Fibroblast of skin of right quadriceps (primary cell): Measurements from ENCODE around the gene RPGRIP1L.

Experiments
- DNase-seq: peaks from one replicate; pipeline ENCODE4 v3.0.0-alpha.2; 2013

Gene RPGRIP1L

GRCh38 chr16:53703590-53704444, at the start of gene RPGRIP1L, which contains the start of gene FTO:
TSS of gene RPGRIP1L (minus strand) at chr16:53703859. CDS start at chr16:53700723, 3,136 bp downstream.
TSS of gene FTO (plus strand) at chr16:53704156.
- peak; percentile 99 for DNase-seq

- no peak for DNase-seq
Observed at GRCh38 chr16:53753431-53753830, 49.8 kb upstream of the RPGRIP1L start.

GRCh38 chr16:53752560-53752959, 48.9 kb upstream of the RPGRIP1L start:
- DNase-seq, result no peak

- DNase-seq, result peak; percentile 38
Observed at GRCh38 chr16:53745753-53746266, 42.2 kb upstream of the RPGRIP1L start.

- peak; percentile 72 for DNase-seq
Observed at GRCh38 chr16:53745086-53745485, 41.4 kb upstream of the RPGRIP1L start.

- no peak for DNase-seq
Observed at GRCh38 chr16:53744449-53744848, 40.8 kb upstream of the RPGRIP1L start.

- DNase-seq, result no peak
Observed at GRCh38 chr16:53743149-53743566, 39.5 kb upstream of the RPGRIP1L start.

- no peak for DNase-seq
Observed at GRCh38 chr16:53741546-53741945, 37.9 kb upstream of the RPGRIP1L start.

- no peak for DNase-seq
Observed at GRCh38 chr16:53740933-53741531, 37.4 kb upstream of the RPGRIP1L start.

- DNase-seq, result peak; percentile 41
Observed at GRCh38 chr16:53740476-53740875, 36.8 kb upstream of the RPGRIP1L start.

- DNase-seq, result peak; percentile 35
Observed at GRCh38 chr16:53737552-53737951, 33.9 kb upstream of the RPGRIP1L start.

- DNase-seq, result no peak
Observed at GRCh38 chr16:53736297-53736696, 32.6 kb upstream of the RPGRIP1L start.

- DNase-seq, result no peak
Observed at GRCh38 chr16:53734908-53735307, 31.2 kb upstream of the RPGRIP1L start.

- DNase-seq, result peak; percentile 1
Observed at GRCh38 chr16:53732296-53732929, 28.8 kb upstream of the RPGRIP1L start.

GRCh38 chr16:53730693-53731092, 27.0 kb upstream of the RPGRIP1L start:
- no peak for DNase-seq

GRCh38 chr16:53726625-53727024, 23.0 kb upstream of the RPGRIP1L start:
- DNase-seq, result no peak

GRCh38 chr16:53721017-53721416, 17.4 kb upstream of the RPGRIP1L start:
- no peak for DNase-seq

- DNase-seq, result no peak
Observed at GRCh38 chr16:53717577-53717976, 13.9 kb upstream of the RPGRIP1L start.

- no peak for DNase-seq
Observed at GRCh38 chr16:53715023-53715384, 11.3 kb upstream of the RPGRIP1L start.

- peak; percentile 34 for DNase-seq
Observed at GRCh38 chr16:53714205-53715022, 10.8 kb upstream of the RPGRIP1L start.

- no peak for DNase-seq
Observed at GRCh38 chr16:53713403-53714204, 9.9 kb upstream of the RPGRIP1L start.

GRCh38 chr16:53712065-53712464, 8.4 kb upstream of the RPGRIP1L start:
- DNase-seq, result no peak
